ENCODE measurements around the gene NT5C2. TPM values are rescaled to one million over a fixed set of nuclear protein-coding genes. Genes with fewer than 3 reads are reported as not detected.
"Not testable (repeated sequence)": the region's sequence is repeated elsewhere in the genome, so short reads cannot be mapped to it uniquely, and the experiment has no call there.

Gene NT5C2
- total RNA-seq, 1 donor from 2014 or later = 81.0 TPM

- H3K27me3 Mint-ChIP-seq (ENCODE audit: low read depth) = no peaks in the 10 kb centered on the region
- DNase-seq (ENCODE audit: low spot score) = no peak
- H3K4me3 Mint-ChIP-seq (ENCODE audit: unreplicated experiment) = no peak overlapping the region
- TF ChIP-seq CTCF (IDR thresholded peaks at IDR 0.05) = no peak
- H3K27ac Mint-ChIP-seq (ENCODE audit: unreplicated experiment) = no peak overlapping the region
- H3K36me3 Mint-ChIP-seq (ENCODE audit: low read depth) = peaks cover 22% of the 10 kb centered on the region
- H3K4me1 Mint-ChIP-seq (ENCODE audit: low read depth) = peaks cover 42% of the 10 kb centered on the region
- H3K9me3 Mint-ChIP-seq (ENCODE audit: low read depth) = no peaks in the 10 kb centered on the region
Observed at GRCh38 chr10:103141950-103142349, 51.1 kb downstream of the NT5C2 start.

GRCh38 chr10:103140469-103140868 lies 52.6 kb downstream of the NT5C2 start:
- Mint-ChIP-seq H3K27me3 (ENCODE audit: low read depth) (no peaks in the 10 kb centered on the region), H3K4me3 (ENCODE audit: unreplicated experiment) (no peak overlapping the region), H3K36me3 (ENCODE audit: low read depth) (peaks cover 23% of the 10 kb centered on the region), H3K4me1 (ENCODE audit: low read depth) (peaks cover 27% of the 10 kb centered on the region), H3K27ac (ENCODE audit: unreplicated experiment) (no peak overlapping the region), H3K9me3 (ENCODE audit: low read depth) (no peaks in the 10 kb centered on the region)
- TF ChIP-seq CTCF (IDR thresholded peaks at IDR 0.05) = no peak
- no peak for DNase-seq (ENCODE audit: low spot score)

- no peaks in the 10 kb centered on the region for H3K9me3 Mint-ChIP-seq (ENCODE audit: low read depth)
Observed at GRCh38 chr10:103139803-103140202, 53.3 kb downstream of the NT5C2 start.

GRCh38 chr10:103135168-103135567 lies 57.9 kb downstream of the NT5C2 start:
- Mint-ChIP-seq H3K36me3 (ENCODE audit: low read depth) (peaks cover 29% of the 10 kb centered on the region), H3K27ac (ENCODE audit: unreplicated experiment) (peak overlapping the region; percentile 39), H3K4me1 (ENCODE audit: low read depth) (peaks cover 15% of the 10 kb centered on the region)
- H3K27me3 Mint-ChIP-seq (ENCODE audit: low read depth); H3K4me3 Mint-ChIP-seq (ENCODE audit: unreplicated experiment); DNase-seq (ENCODE audit: low spot score); H3K9me3 Mint-ChIP-seq (ENCODE audit: low read depth): not testable (repeated sequence)

More at GRCh38 chr10:103139803-103140202, 53.3 kb downstream of the NT5C2 start:
- H3K27ac Mint-ChIP-seq (ENCODE audit: unreplicated experiment) = peak overlapping the region; percentile 3
- no peak for DNase-seq (ENCODE audit: low spot score)
- H3K27me3 Mint-ChIP-seq (ENCODE audit: low read depth) = no peaks in the 10 kb centered on the region
- TF ChIP-seq CTCF (IDR thresholded peaks at IDR 0.05) = no peak
- no peak overlapping the region for H3K4me3 Mint-ChIP-seq (ENCODE audit: unreplicated experiment)
- peaks cover 29% of the 10 kb centered on the region for H3K36me3 Mint-ChIP-seq (ENCODE audit: low read depth)
- H3K4me1 Mint-ChIP-seq (ENCODE audit: low read depth) = peaks cover 21% of the 10 kb centered on the region

- Mint-ChIP-seq H3K27me3 (ENCODE audit: low read depth) (no peaks in the 10 kb centered on the region), H3K36me3 (ENCODE audit: low read depth) (peaks cover 19% of the 10 kb centered on the region), H3K4me3 (ENCODE audit: unreplicated experiment) (no peak overlapping the region), H3K9me3 (ENCODE audit: low read depth) (no peaks in the 10 kb centered on the region), H3K27ac (ENCODE audit: unreplicated experiment) (peak overlapping the region; percentile 4), H3K4me1 (ENCODE audit: low read depth) (peaks cover 18% of the 10 kb centered on the region)
- no peak for TF ChIP-seq CTCF (IDR thresholded peaks at IDR 0.05)
- no peak for DNase-seq (ENCODE audit: low spot score)
Observed at GRCh38 chr10:103130910-103131309, 62.2 kb downstream of the NT5C2 start.

- H3K27ac Mint-ChIP-seq (ENCODE audit: unreplicated experiment); H3K27me3 Mint-ChIP-seq (ENCODE audit: low read depth); H3K9me3 Mint-ChIP-seq (ENCODE audit: low read depth); H3K4me3 Mint-ChIP-seq (ENCODE audit: unreplicated experiment); DNase-seq (ENCODE audit: low spot score): not testable (repeated sequence)
- peaks cover 23% of the 10 kb centered on the region for H3K4me1 Mint-ChIP-seq (ENCODE audit: low read depth)
- peaks cover 16% of the 10 kb centered on the region for H3K36me3 Mint-ChIP-seq (ENCODE audit: low read depth)
Observed at GRCh38 chr10:103130180-103130579, 62.9 kb downstream of the NT5C2 start.

All from chondrocyte (in vitro differentiated cells).